DOHH2 (cell line): ENCODE results near the gene ADSS2.

ENCODE experiments used
- H3F3A ChIP-seq: fragments of 200-600 bp; sonication (generic), shearing (Covaris generic); 2 replicates; pipeline ENCODE4 v1.6.0; 2016; ENCODE audit warnings: antibody characterized with exemption, mild to moderate bottlenecking; ENCODE audit not compliant: control insufficient read depth, insufficient read depth
- H3K27ac ChIP-seq: fragments of 200-600 bp; sonication (generic); 2 replicates; pipeline ENCODE4 v1.5.1; 2014; ENCODE audit warnings: low read depth, mild to moderate bottlenecking, low read length, moderate library complexity
- H3K27me3 ChIP-seq: fragments of 200-600 bp; sonication (generic); 2 replicates; pipeline ENCODE4 v1.6.1; 2014; ENCODE audit warnings: mild to moderate bottlenecking, low read length, mixed read lengths; ENCODE audit not compliant: control insufficient read depth
- H3K36me3 ChIP-seq: fragments of 200-600 bp; sonication (generic); 2 replicates; pipeline ENCODE4 v1.6.1; 2014; ENCODE audit warnings: mild to moderate bottlenecking, low read length, moderate library complexity, mixed read lengths; ENCODE audit not compliant: control insufficient read depth
- H3K4me1 ChIP-seq: fragments of 200-600 bp; sonication (generic); 2 replicates; pipeline ENCODE4 v1.6.1; 2014; ENCODE audit warnings: mild to moderate bottlenecking, low read length, mixed read lengths; ENCODE audit not compliant: control insufficient read depth
- H3K4me2 ChIP-seq: fragments of 200-600 bp; sonication (generic); 2 replicates; pipeline ENCODE4 v1.6.0; 2014; ENCODE audit warnings: mild to moderate bottlenecking, low read length, moderate library complexity
- H3K4me3 ChIP-seq: fragments of 200-600 bp; sonication (generic); 2 replicates; pipeline ENCODE4 v1.5.1; 2014; ENCODE audit warnings: mild to moderate bottlenecking, low read length, mixed read lengths
- H3K79me2 ChIP-seq: fragments of 200-600 bp; sonication (generic); 2 replicates; pipeline ENCODE4 v1.6.1; 2014; ENCODE audit warnings: mild to moderate bottlenecking, low read length, mixed read lengths; ENCODE audit not compliant: control insufficient read depth
- H3K9me2 ChIP-seq: fragments of 200-600 bp; sonication (generic); replicated peaks from 2 replicates; pipeline ENCODE4 v1.6.1; 2014; ENCODE audit warnings: mild to moderate bottlenecking, low read length, mixed read lengths; ENCODE audit not compliant: control insufficient read depth
- H3K9me3 ChIP-seq: fragments of 200-600 bp; sonication (generic); 2 replicates; pipeline ENCODE4 v1.6.1; 2014; ENCODE audit warnings: antibody characterized with exemption, low read length, mixed read lengths; ENCODE audit not compliant: control insufficient read depth, insufficient read depth
- H4K20me1 ChIP-seq: fragments of 200-600 bp; sonication (generic); 2 replicates; pipeline ENCODE4 v1.6.0; 2014; ENCODE audit warnings: low read depth, mild to moderate bottlenecking, antibody characterized with exemption, low read length, moderate library complexity; ENCODE audit not compliant: control insufficient read depth, insufficient read depth
- CTCF ChIP-seq: fragments of 200-600 bp; sonication (generic); IDR thresholded peaks from one replicate; pipeline ENCODE4 v1.5.1; 2014; ENCODE audit warnings: antibody characterized with exemption, mild to moderate bottlenecking, low read depth, low read length; ENCODE audit not compliant: poor library complexity, severe bottlenecking
- EZH2phosphoT487 ChIP-seq: fragments of 200-600 bp; sonication (generic); IDR thresholded peaks from 2 replicates; pipeline ENCODE4 v1.6.1; 2017; ENCODE audit warnings: borderline replicate concordance, mild to moderate bottlenecking, antibody characterized with exemption, low read length, moderate library complexity, mixed read lengths

ADSS2 gene

GRCh38 chr1:244370060-244370637 is 81.6 kb downstream of the ADSS2 start:
- Histone ChIP-seq H3K4me3 (no peak overlapping the region), H3K9me3 (no peaks in the 10 kb centered on the region), H3K36me3 (no peaks in the 10 kb centered on the region), H3K4me2 (no peak overlapping the region), H3K79me2 (no peaks in the 10 kb centered on the region), H4K20me1 (no peaks in the 10 kb centered on the region), H3K9me2 (no peaks in the 10 kb centered on the region), H3K4me1 (no peaks in the 10 kb centered on the region), H3K27ac (no peak overlapping the region), H3K27me3 (no peaks in the 10 kb centered on the region), H3F3A (no peaks in the 10 kb centered on the region)
- no peak for TF ChIP-seq EZH2phosphoT487
- TF ChIP-seq CTCF, result no peak

GRCh38 chr1:244369256-244370057 is 82.3 kb downstream of the ADSS2 start:
- H4K20me1 ChIP-seq, result no peaks in the 10 kb centered on the region
- no peak overlapping the region for H3K27ac ChIP-seq
- no peaks in the 10 kb centered on the region for H3K4me1 ChIP-seq
- H3K9me2 ChIP-seq, result no peaks in the 10 kb centered on the region
- H3K4me3 ChIP-seq, result no peak overlapping the region
- H3F3A ChIP-seq, result no peaks in the 10 kb centered on the region
- no peak overlapping the region for H3K4me2 ChIP-seq
- no peaks in the 10 kb centered on the region for H3K27me3 ChIP-seq
- TF ChIP-seq CTCF (no peak), EZH2phosphoT487 (no peak)
- no peaks in the 10 kb centered on the region for H3K36me3 ChIP-seq
- H3K9me3 ChIP-seq, result no peaks in the 10 kb centered on the region
- no peaks in the 10 kb centered on the region for H3K79me2 ChIP-seq

GRCh38 chr1:244368279-244368678 is 83.4 kb downstream of the ADSS2 start:
- no peak overlapping the region for H3K4me2 ChIP-seq
- H3K36me3 ChIP-seq, result no peaks in the 10 kb centered on the region
- no peak overlapping the region for H3K4me3 ChIP-seq
- H3K9me3 ChIP-seq, result no peaks in the 10 kb centered on the region
- no peaks in the 10 kb centered on the region for H3K79me2 ChIP-seq
- TF ChIP-seq EZH2phosphoT487 (no peak), CTCF (no peak)
- no peaks in the 10 kb centered on the region for H3F3A ChIP-seq
- no peaks in the 10 kb centered on the region for H3K27me3 ChIP-seq
- no peaks in the 10 kb centered on the region for H3K9me2 ChIP-seq
- no peak overlapping the region for H3K27ac ChIP-seq
- H4K20me1 ChIP-seq, result no peaks in the 10 kb centered on the region
- H3K4me1 ChIP-seq, result no peaks in the 10 kb centered on the region
